Hematopoietic multipotent progenitor cell treated with erythropoietin and hydrocortisone succinate and interleukin-3 and kit ligand, for 15 days (in vitro differentiated cells): ENCODE measurements around the gene OR8B12.

Experiments used
- DNase-seq: peaks from one replicate; pipeline ENCODE4 v3.0.0-alpha.2; 2015; ENCODE audit warnings: low spot score

The OR8B12 gene

GRCh38 chr11:124543554-124543953, at the start of gene OR8B12:
OR8B12 (minus strand) TSS chr11:124543654; CDS start chr11:124543654, 0 bp downstream.
- no peak for DNase-seq

GRCh38 chr11:124592627-124593026, 49.2 kb upstream of the OR8B12 start:
- no peak for DNase-seq

- DNase-seq = no peak
Measured at GRCh38 chr11:124591430-124591829, 48.0 kb upstream of the OR8B12 start.

- DNase-seq = peak; percentile 52
Measured at GRCh38 chr11:124586238-124586860, 42.9 kb upstream of the OR8B12 start.

GRCh38 chr11:124584681-124585372, 41.4 kb upstream of the OR8B12 start:
- no peak for DNase-seq

GRCh38 chr11:124583781-124584180, 40.3 kb upstream of the OR8B12 start:
- no peak for DNase-seq

GRCh38 chr11:124582565-124582964, 39.1 kb upstream of the OR8B12 start:
- DNase-seq = no peak

- DNase-seq = no peak
Measured at GRCh38 chr11:124581817-124582216, 38.4 kb upstream of the OR8B12 start.

GRCh38 chr11:124578761-124579160, 35.3 kb upstream of the OR8B12 start:
- no peak for DNase-seq

- DNase-seq = no peak
Measured at GRCh38 chr11:124577716-124578427, 34.4 kb upstream of the OR8B12 start.

- DNase-seq = no peak
Measured at GRCh38 chr11:124570160-124570559, 26.7 kb upstream of the OR8B12 start.

GRCh38 chr11:124569697-124570096, 26.2 kb upstream of the OR8B12 start, which contains the start of gene OR8A1:
OR8A1 (plus strand) TSS chr11:124569997; CDS start chr11:124570120, 123 bp downstream.
- DNase-seq = no peak

GRCh38 chr11:124556828-124557227, 13.4 kb upstream of the OR8B12 start:
- DNase-seq = no peak

GRCh38 chr11:124551987-124552386, 8.5 kb upstream of the OR8B12 start:
- no peak for DNase-seq

- no peak for DNase-seq
Measured at GRCh38 chr11:124551189-124551588, 7.7 kb upstream of the OR8B12 start.

- DNase-seq = no peak
Measured at GRCh38 chr11:124543145-124543544, 309 bp downstream of the OR8B12 start.

GRCh38 chr11:124541204-124541603, 2.2 kb downstream of the OR8B12 start:
- no peak for DNase-seq

- DNase-seq = no peak
Measured at GRCh38 chr11:124538019-124538418, 5.4 kb downstream of the OR8B12 start.

GRCh38 chr11:124536520-124536919, 6.9 kb downstream of the OR8B12 start:
- DNase-seq = no peak

- no peak for DNase-seq
Measured at GRCh38 chr11:124535552-124536232, 7.8 kb downstream of the OR8B12 start.

GRCh38 chr11:124534051-124534450, 9.4 kb downstream of the OR8B12 start:
- DNase-seq = no peak

GRCh38 chr11:124533626-124534025, 9.8 kb downstream of the OR8B12 start:
- DNase-seq = no peak

GRCh38 chr11:124520550-124520854, 23.0 kb downstream of the OR8B12 start:
- no peak for DNase-seq
